ENCODE measurements around the gene BSDC1.
"Not testable (repeated sequence)": the region's sequence is repeated elsewhere in the genome, so short reads cannot be mapped to it uniquely, and the experiment has no call there.

Gene BSDC1

GRCh38 chr1:32355778-32356177 lies 38.5 kb downstream of the BSDC1 start:
- not testable (repeated sequence) for DNase-seq

GRCh38 chr1:32353886-32354570 lies 40.2 kb downstream of the BSDC1 start:
- DNase-seq, result no peak

GRCh38 chr1:32353431-32353830 lies 40.8 kb downstream of the BSDC1 start:
- no peak for DNase-seq

GRCh38 chr1:32352831-32353383 lies 41.3 kb downstream of the BSDC1 start:
- no peak for DNase-seq

GRCh38 chr1:32352239-32352745 lies 41.9 kb downstream of the BSDC1 start:
- no peak for DNase-seq

GRCh38 chr1:32351399-32352238 lies 42.6 kb downstream of the BSDC1 start:
- no peak for DNase-seq

GRCh38 chr1:32350785-32351398 lies 43.3 kb downstream of the BSDC1 start:
- DNase-seq, result no peak

GRCh38 chr1:32349211-32349708 lies 45.0 kb downstream of the BSDC1 start:
- DNase-seq, result no peak

- DNase-seq, result no peak
Observed at GRCh38 chr1:32346532-32347157, 47.6 kb downstream of the BSDC1 start.

- DNase-seq, result no peak
Observed at GRCh38 chr1:32345289-32345827, 48.9 kb downstream of the BSDC1 start.

- no peak for DNase-seq
Observed at GRCh38 chr1:32342704-32343103, 51.5 kb downstream of the BSDC1 start.

GRCh38 chr1:32341971-32342370 lies 52.3 kb downstream of the BSDC1 start:
- no peak for DNase-seq

- no peak for DNase-seq
Observed at GRCh38 chr1:32341186-32341757, 53.0 kb downstream of the BSDC1 start.

GRCh38 chr1:32339363-32339978 lies 54.8 kb downstream of the BSDC1 start:
- no peak for DNase-seq

- DNase-seq, result no peak
Observed at GRCh38 chr1:32338637-32339145, 55.5 kb downstream of the BSDC1 start.

GRCh38 chr1:32337855-32338636 lies 56.2 kb downstream of the BSDC1 start:
- DNase-seq, result no peak

- DNase-seq, result no peak
Observed at GRCh38 chr1:32336963-32337675, 57.1 kb downstream of the BSDC1 start.

- DNase-seq, result no peak
Observed at GRCh38 chr1:32336591-32336932, 57.7 kb downstream of the BSDC1 start.

GRCh38 chr1:32335790-32336590 lies 58.3 kb downstream of the BSDC1 start, which contains the start of gene MARCKSL1:
Gene MARCKSL1 (minus strand): TSS chr1:32336233. CDS start chr1:32336033, 200 bp downstream.
- no peak for DNase-seq

Data from cortex of kidney (tissue), 1 donor.